GM19023 (cell line): Measurements from ENCODE around the gene CAMK2D.
"Not testable (repeated sequence)": the region's sequence is repeated elsewhere in the genome, so short reads cannot be mapped to it uniquely, and the experiment has no call there.

Source experiments
- ATAC-seq: cut with Tn5 transposase; IDR thresholded peaks from one replicate; pipeline ENCODE4 v1.9.1; 2021; ENCODE audit warnings: mild to moderate bottlenecking, moderate library complexity; ENCODE audit not compliant: unreplicated experiment

CAMK2D gene

GRCh38 chr4:113733685-113734084 is 27.9 kb downstream of the CAMK2D start:
- no peak for ATAC-seq

DNA sequence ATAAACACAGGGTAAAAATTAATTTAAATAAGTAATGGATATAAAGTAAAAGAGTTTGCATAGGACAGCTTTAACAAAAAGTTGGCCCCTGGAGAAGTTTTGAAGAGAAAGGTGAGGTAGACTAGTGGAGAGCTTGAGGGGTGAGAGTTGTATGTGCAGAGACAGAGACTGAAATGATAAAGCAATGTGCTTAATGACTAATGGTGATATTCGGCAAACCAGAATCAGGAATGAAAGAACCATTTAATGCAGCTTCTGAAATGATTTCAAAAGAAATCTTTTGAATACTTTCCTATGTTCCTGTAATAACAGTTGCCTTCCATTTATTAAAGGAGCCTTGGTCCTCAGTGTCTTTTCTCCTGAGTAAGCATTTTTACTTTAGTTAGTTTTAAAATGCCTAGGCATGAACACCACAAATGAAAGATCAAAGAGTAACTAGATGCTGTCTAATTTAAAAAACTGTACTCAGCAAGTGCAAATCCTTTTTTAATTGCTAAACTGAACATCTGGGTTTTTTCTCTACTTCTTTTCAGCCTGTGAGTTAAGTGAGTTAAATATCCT is 28.5 kb downstream of the CAMK2D start:
- ATAC-seq = no peak

DNA sequence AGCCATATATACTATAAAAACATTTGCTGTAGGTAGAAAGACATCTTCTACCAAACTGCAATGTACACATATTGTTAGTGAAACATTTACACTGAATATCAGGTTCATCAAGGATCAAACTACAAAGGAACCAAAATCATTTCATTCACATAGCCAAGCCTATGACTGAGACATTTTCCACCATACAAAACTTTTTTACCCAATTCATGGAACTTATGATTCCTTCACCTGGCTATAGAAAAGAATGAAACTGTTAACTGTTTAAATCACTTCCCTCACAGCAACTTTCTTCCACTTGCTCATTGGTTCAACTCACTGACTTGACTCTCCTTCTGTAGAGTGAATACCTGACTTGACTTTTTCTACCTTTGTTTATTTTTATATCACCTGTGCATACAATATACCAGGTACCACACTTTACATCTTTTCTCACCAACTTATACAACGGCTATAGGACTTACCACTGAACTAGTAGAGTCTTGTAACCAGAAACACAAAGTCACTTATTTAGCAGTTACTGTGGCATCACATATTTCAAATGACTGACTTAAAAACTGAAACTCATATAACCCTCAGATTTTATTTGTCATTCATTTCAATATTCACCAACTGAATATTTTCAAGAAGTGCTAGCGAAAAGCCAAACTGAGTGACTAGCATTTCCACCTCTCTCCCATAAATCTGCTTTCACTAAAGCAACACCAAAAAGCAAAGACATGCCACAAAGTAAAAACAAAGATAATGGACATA is 30.9 kb downstream of the CAMK2D start:
- no peak for ATAC-seq

GRCh38 chr4:113727802-113728201 is 33.7 kb downstream of the CAMK2D start:
- ATAC-seq = no peak

DNA sequence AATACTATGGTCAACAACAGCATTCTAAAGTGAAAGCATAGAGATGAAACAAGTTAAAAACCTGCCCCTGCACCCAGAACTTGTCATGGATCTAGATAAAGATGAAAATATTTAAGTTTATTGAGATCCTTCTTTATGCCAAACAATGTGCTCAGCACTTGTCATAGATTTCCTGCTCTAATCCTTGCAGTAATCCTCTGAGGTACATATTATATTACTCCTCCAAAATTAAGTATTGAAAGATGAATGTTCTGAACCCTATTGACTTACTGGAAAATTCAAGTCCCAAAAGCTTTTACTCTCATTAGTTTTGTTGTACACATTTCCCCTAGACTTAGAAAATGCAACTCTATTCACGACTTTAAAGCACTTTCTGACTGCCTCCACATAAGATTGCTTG is 35.6 kb downstream of the CAMK2D start:
- no peak for ATAC-seq

DNA sequence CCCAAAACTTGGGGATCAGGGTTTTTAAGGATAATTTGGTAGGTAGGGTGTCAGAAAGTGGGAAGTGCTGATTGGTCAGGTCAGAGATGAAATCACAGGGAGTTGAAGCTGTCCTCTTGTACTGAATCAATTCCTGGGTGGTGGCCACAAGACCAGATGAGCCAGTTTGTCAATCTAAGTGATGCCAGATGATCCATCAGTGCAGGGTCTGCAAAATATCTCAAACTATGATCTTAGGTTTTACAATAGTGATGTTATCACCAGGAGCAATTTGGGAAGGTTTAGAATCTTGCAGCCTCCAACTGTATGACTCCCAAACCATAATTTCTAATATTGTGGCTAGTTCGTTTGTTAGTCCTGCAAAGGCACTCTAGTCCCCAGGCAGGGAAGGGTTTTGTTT is 43.3 kb downstream of the CAMK2D start:
- ATAC-seq = no peak

GRCh38 chr4:113711883-113712662 is 49.5 kb downstream of the CAMK2D start:
- ATAC-seq = no peak

DNA sequence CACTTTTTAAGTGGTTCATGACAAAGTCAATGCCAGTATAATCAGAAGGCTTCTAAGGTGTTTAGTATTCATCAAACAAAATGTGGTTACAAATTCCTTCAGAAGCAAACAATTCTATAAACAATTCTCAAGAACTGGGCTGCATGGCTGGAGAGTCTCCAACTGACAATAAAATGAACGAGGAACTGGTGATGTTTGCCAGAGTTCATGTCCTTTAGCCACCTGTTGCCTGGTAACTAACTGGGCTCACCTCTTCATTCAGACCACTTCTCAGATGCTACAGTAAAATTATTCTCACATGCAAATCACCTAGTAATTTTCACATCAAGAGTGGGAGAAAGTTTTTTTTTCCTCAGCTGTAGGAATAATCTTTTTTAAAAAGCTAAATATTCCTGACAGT is 53.3 kb downstream of the CAMK2D start:
- no peak for ATAC-seq

DNA sequence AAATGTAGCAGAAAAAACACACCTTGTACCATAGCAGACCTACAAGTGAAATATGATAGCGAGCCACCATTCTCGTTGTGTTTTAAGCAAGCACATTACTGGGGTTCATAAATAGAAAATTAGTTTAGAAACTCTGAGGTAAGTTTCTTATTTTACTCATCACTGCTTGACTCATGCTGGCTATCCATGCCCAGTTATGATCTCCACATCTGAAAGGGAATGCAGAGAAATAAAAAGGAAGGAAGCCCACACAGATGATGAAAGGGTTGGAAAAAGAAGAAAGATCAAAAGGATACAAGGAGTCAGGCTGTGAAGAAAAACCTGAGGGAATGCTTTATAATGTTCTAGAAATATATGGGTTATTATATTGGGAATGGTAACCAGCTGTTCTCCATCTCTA is 54.5 kb downstream of the CAMK2D start:
- no peak for ATAC-seq

GRCh38 chr4:113705097-113705496 is 56.4 kb downstream of the CAMK2D start:
- not testable (repeated sequence) for ATAC-seq

DNA sequence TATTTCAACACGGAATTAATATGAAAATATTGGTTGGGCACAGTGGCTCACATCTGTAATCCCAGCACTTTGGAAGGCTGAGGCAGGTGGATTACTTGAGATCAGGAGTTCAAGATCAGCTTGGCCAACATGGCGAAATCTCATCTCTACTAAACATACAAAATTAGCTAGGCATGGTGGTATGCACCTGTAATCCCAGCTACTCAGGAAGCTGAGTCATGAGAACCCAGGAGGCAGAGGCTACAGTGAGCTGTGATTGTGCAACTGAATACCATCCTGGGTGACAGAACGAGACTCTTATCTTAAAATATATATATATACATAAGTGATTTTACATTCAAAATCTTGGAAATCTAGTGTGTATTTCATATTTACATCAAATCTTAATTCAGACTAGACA is 58.9 kb downstream of the CAMK2D start:
- ATAC-seq = not testable (repeated sequence)

GRCh38 chr4:113701169-113701568 is 60.4 kb downstream of the CAMK2D start:
- no peak for ATAC-seq

- no peak for ATAC-seq
Observed at GRCh38 chr4:113700602-113701150, 60.9 kb downstream of the CAMK2D start.

GRCh38 chr4:113699772-113700171 is 61.8 kb downstream of the CAMK2D start:
- no peak for ATAC-seq

DNA sequence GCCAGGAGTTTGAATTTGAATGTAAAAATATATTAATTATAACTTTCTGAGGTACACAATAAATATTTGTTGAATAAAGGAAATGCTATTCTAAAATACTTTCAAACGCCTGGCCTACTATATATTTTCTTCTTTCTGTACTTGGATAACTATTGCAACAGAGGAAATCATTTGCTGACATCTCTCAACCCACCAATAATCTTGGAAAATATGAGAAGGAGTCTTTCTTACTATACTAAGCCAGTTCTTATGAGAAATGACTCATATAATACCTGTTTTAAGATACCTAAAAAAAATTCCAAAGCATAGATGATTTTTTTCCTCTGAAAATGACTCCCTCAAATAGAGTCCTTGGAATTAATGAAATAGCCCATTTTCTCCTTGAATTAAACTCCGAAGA is 64.1 kb downstream of the CAMK2D start:
- no peak for ATAC-seq

GRCh38 chr4:113695328-113696169 is 66.0 kb downstream of the CAMK2D start:
- ATAC-seq = no peak

- ATAC-seq = no peak
Observed at GRCh38 chr4:113694008-113694407, 67.5 kb downstream of the CAMK2D start.

GRCh38 chr4:113692809-113693411 is 68.6 kb downstream of the CAMK2D start:
- no peak for ATAC-seq

DNA sequence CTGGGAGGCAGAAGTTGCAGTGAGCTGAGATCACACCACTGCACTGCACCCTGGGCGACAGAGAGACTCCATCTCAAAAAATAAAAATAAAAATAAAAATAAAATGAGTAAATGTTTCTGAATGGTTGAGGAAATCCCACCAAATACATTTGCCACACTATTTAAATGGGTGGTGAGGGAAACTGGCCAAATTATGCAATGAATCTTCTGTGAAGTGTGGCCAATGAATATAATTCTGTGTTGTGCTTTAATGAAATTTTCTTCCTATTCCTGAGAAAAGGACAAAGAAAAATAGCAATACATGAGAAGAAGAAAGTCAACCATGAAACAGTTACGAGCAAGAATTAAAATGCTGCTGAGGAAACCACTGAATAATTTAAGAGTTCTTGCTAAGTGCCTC is 69.9 kb downstream of the CAMK2D start:
- no peak for ATAC-seq

GRCh38 chr4:113689394-113689793 is 72.1 kb downstream of the CAMK2D start:
- ATAC-seq = no peak
